ENCODE results near the gene FBXL2. TPM values are rescaled to one million over a fixed set of nuclear protein-coding genes. Genes with fewer than 3 reads are reported as not detected.
A peak's percentile ranks its signal among the peaks of the same experiment; 100 is the strongest.
"Not testable (repeated sequence)": the region's sequence is repeated elsewhere in the genome, so short reads cannot be mapped to it uniquely, and the experiment has no call there.

FBXL2 gene
- total RNA-seq, 1 donor from 2014 or later = 21.6 TPM

DNA sequence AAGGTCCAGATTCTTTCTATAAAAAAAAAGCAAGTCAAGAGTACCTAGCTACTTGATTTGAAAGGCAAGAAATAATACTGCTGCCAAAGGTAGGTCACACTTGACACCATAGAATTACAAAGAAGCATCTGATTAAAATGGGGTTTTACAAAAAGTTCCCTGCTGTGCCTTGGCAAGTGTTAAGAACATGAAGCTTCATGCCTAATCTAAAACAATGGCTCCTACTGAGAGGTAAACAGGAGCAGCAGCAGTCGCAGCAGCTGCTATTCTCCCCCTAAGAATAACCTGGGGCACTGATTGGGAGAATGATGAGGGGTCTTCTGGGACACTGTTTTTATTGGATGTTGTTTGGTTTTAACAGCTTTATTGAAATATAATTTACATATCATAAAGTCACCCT lies 148.8 kb downstream of the FBXL2 start:
- DNase-seq (ENCODE audit: extremely low spot score, unreplicated experiment) = no peak
- peaks cover 22% of the 10 kb centered on the region for H3K36me3 Mint-ChIP-seq
- H3K4me3 Mint-ChIP-seq = no peak overlapping the region
- H3K9me3 Mint-ChIP-seq = no peaks in the 10 kb centered on the region
- H3K27ac Mint-ChIP-seq = no peak overlapping the region
- peaks cover 27% of the 10 kb centered on the region for H3K4me1 Mint-ChIP-seq (ENCODE audit: unreplicated experiment)
- TF ChIP-seq, protein P1, sequence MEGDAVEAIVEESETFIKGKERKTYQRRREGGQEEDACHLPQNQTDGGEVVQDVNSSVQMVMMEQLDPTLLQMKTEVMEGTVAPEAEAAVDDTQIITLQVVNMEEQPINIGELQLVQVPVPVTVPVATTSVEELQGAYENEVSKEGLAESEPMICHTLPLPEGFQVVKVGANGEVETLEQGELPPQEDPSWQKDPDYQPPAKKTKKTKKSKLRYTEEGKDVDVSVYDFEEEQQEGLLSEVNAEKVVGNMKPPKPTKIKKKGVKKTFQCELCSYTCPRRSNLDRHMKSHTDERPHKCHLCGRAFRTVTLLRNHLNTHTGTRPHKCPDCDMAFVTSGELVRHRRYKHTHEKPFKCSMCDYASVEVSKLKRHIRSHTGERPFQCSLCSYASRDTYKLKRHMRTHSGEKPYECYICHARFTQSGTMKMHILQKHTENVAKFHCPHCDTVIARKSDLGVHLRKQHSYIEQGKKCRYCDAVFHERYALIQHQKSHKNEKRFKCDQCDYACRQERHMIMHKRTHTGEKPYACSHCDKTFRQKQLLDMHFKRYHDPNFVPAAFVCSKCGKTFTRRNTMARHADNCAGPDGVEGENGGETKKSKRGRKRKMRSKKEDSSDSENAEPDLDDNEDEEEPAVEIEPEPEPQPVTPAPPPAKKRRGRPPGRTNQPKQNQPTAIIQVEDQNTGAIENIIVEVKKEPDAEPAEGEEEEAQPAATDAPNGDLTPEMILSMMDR (conservative IDR thresholded peaks at IDR 0.05) = no peak
- no peaks in the 10 kb centered on the region for H3K27me3 Mint-ChIP-seq

- H3K27me3 Mint-ChIP-seq = no peaks in the 10 kb centered on the region
- H3K36me3 Mint-ChIP-seq = peaks cover 17% of the 10 kb centered on the region
- H3K9me3 Mint-ChIP-seq = no peaks in the 10 kb centered on the region
- peaks cover 29% of the 10 kb centered on the region for H3K4me1 Mint-ChIP-seq (ENCODE audit: unreplicated experiment)
- no peak overlapping the region for H3K4me3 Mint-ChIP-seq
- TF ChIP-seq, protein P1 (conservative IDR thresholded peaks at IDR 0.05) = no peak
- no peak for DNase-seq (ENCODE audit: extremely low spot score, unreplicated experiment)
- H3K27ac Mint-ChIP-seq = no peak overlapping the region
Measured at GRCh38 chr3:33426630-33427317, 149.5 kb downstream of the FBXL2 start.

DNA sequence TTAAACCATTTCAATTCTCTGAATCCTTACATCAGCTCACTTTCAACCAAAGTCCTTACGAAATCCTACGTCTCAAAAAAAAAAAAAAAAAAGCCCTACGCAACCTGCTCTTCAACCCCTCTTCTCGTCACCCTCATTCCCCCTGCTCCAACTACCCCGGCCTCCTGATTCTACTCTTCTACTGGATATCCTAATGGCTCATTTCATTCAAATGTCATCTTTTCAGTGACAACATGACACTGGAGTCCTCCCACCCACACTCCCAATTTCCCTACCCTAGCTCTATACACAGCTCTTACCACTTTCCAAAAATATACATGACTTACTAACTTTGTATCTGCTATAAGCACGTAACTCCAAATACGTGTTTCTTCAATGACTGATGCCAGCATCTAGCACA lies 151.5 kb downstream of the FBXL2 start:
- TF ChIP-seq, protein P1 (conservative IDR thresholded peaks at IDR 0.05) = no peak
- Mint-ChIP-seq H3K27me3 (no peaks in the 10 kb centered on the region), H3K9me3 (no peaks in the 10 kb centered on the region), H3K4me3 (no peak overlapping the region), H3K27ac (no peak overlapping the region), H3K4me1 (ENCODE audit: unreplicated experiment) (peaks cover 31% of the 10 kb centered on the region), H3K36me3 (peaks cover 10% of the 10 kb centered on the region)
- no peak for DNase-seq (ENCODE audit: extremely low spot score, unreplicated experiment)

- H3K27ac Mint-ChIP-seq, H3K36me3 Mint-ChIP-seq: not testable (repeated sequence)
Measured at GRCh38 chr3:33429306-33429705, 152.1 kb downstream of the FBXL2 start.

DNA sequence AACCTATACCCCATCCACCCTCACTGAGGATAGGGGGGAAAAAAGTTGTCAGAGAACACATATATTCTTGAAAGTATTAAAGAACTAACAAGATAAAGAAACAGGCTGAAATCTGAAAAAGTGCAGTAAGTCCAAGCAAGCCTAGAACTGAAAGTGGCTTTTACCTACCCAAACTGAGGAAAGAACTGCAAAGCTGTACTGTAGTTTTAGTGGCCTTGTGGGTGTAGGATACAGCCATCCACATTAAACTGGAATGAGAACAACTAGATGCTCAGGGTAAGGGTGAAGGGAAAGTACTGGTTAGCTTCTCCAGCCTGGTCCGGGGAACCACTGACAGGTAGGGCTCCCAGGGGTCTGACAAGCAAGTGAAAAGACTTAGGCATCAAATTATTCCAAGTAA lies 152.8 kb downstream of the FBXL2 start:
- Mint-ChIP-seq H3K27ac (peak overlapping the region; percentile 48), H3K4me1 (ENCODE audit: unreplicated experiment) (peaks cover 34% of the 10 kb centered on the region)

More at GRCh38 chr3:33429306-33429705, 152.1 kb downstream of the FBXL2 start:
- not testable (repeated sequence) for H3K27me3 Mint-ChIP-seq; H3K4me3 Mint-ChIP-seq; DNase-seq (ENCODE audit: extremely low spot score, unreplicated experiment); H3K9me3 Mint-ChIP-seq
- peaks cover 34% of the 10 kb centered on the region for H3K4me1 Mint-ChIP-seq (ENCODE audit: unreplicated experiment)

DNA sequence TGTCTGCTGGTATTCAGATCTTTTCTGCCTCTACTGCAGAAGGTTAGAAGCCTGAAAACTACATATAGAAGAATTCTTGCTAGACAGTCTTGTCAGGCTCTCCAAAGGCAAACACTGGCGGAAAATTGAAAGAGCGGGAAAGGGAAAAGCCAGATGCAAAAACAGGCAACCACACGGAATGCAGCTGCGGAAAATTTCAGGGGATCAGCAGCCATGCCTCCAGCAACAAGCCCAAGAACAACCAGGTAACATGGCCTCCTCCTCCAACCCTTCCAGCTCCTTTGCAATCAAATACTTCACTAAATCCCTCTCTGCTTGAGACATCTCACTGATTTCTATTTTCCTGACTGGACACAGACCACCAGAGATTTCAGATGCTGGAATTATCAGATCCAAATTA lies 153.3 kb downstream of the FBXL2 start:
- TF ChIP-seq, protein P1 (conservative IDR thresholded peaks at IDR 0.05) = no peak
- DNase-seq (ENCODE audit: extremely low spot score, unreplicated experiment) = no peak
- Mint-ChIP-seq H3K27ac (no peak overlapping the region), H3K4me3 (no peak overlapping the region), H3K27me3 (no peaks in the 10 kb centered on the region), H3K36me3 (no peaks in the 10 kb centered on the region), H3K9me3 (no peaks in the 10 kb centered on the region), H3K4me1 (ENCODE audit: unreplicated experiment) (peaks cover 35% of the 10 kb centered on the region)

More for the DNA sequence above, 152.8 kb downstream of the FBXL2 start:
- Mint-ChIP-seq H3K27me3 (no peaks in the 10 kb centered on the region), H3K36me3 (peaks cover 1% of the 10 kb centered on the region), H3K9me3 (no peaks in the 10 kb centered on the region), H3K4me3 (no peak overlapping the region)
- TF ChIP-seq, protein P1 (conservative IDR thresholded peaks at IDR 0.05) = no peak
- no peak for DNase-seq (ENCODE audit: extremely low spot score, unreplicated experiment)
